IMR-90 (cell line): Measurements from ENCODE around the gene TMOD1. TPM values are rescaled to one million over a fixed set of nuclear protein-coding genes. Genes with fewer than 3 reads are reported as not detected.

Experiments used
- ATAC-seq: fragments of 200-7000 bp; cut with Tn5 transposase; 2 replicates; pipeline ENCODE4 v1.9.1; 2020; ENCODE audit warnings: low read depth, mild to moderate bottlenecking, moderate library complexity
- BruUV-seq: library from RNA; stranded (reverse); fragments of 400-500 nt; replicated peaks from 2 replicates; lab custom pipeline; 2021; lab: Mats Ljungman, UMichigan
- CTCF ChIA-PET: fragments of 300-600 bp; formaldehyde crosslinking; extraction: SDS; loops from one replicate; lab custom pipeline; 2021; ENCODE audit warnings: antibody characterized with exemption; lab: Yijun Ruan, JAX
- POLR2A ChIA-PET: fragments of 300-600 bp; sonication (Branson Sonifier 250); formaldehyde crosslinking; loops from one replicate; lab custom pipeline; 2022; ENCODE audit warnings: antibody characterized with exemption; ENCODE audit not compliant: unreplicated experiment; lab: Charles Lee
- DNase-seq: peaks from one replicate; pipeline ENCODE4 v3.0.0; 2013
- H2AFZ ChIP-seq: replicated peaks from 2 replicates; pipeline ENCODE3; 2013; ENCODE audit warnings: low read length, mild to moderate bottlenecking; ENCODE audit not compliant: poor library complexity
- H2AK5ac ChIP-seq: 2 replicates; pipeline ENCODE4 v1.6.1; 2013; ENCODE audit warnings: low read depth, low read length, inconsistent platforms
- H2AK9ac ChIP-seq: replicated peaks from 2 replicates; pipeline ENCODE3; 2013; ENCODE audit warnings: mild to moderate bottlenecking, low read depth, low read length, moderate library complexity; ENCODE audit not compliant: poor library complexity
- H2BK120ac ChIP-seq: 2 replicates; pipeline ENCODE4 v1.6.1; 2013; ENCODE audit warnings: low read depth, low read length, inconsistent platforms
- H2BK15ac ChIP-seq: 3 replicates; pipeline ENCODE4 v1.6.1; 2013; ENCODE audit warnings: low read depth, low read length, inconsistent platforms
- H2BK20ac ChIP-seq: 2 replicates; pipeline ENCODE4 v1.6.1; 2013; ENCODE audit warnings: low read depth, mild to moderate bottlenecking, inconsistent platforms, low read length, moderate library complexity
- H2BK5ac ChIP-seq: 2 replicates; pipeline ENCODE4 v1.6.1; 2013; ENCODE audit warnings: mild to moderate bottlenecking, low read depth, low read length, inconsistent platforms; ENCODE audit not compliant: poor library complexity, severe bottlenecking
- H3K14ac ChIP-seq: replicated peaks from 2 replicates; pipeline ENCODE4 v1.6.1; 2013; ENCODE audit warnings: low read depth, low read length, inconsistent platforms
- H3K18ac ChIP-seq: 2 replicates; pipeline ENCODE4 v1.6.1; 2013; ENCODE audit warnings: low read depth, low read length, control low read depth
- H3K23ac ChIP-seq: 2 replicates; pipeline ENCODE4 v1.6.1; 2013; ENCODE audit warnings: low read depth, low read length, inconsistent platforms
- H3K27ac ChIP-seq: 2 replicates; pipeline ENCODE4 v1.5.1; 2013; ENCODE audit warnings: mild to moderate bottlenecking, control low read depth, low read length; ENCODE audit not compliant: insufficient read depth
- H3K27me3 ChIP-seq: 2 replicates; pipeline ENCODE4 v1.6.1; 2013; ENCODE audit warnings: low read length; ENCODE audit not compliant: control insufficient read depth, insufficient read depth
- H3K36me3 ChIP-seq: 2 replicates; pipeline ENCODE4 v1.6.1; 2013; ENCODE audit warnings: low read length, mixed read lengths; ENCODE audit not compliant: control insufficient read depth, insufficient read depth
- H3K4ac ChIP-seq: 2 replicates; pipeline ENCODE4 v1.6.1; 2013; ENCODE audit warnings: low read depth, low read length, inconsistent platforms
- H3K4me1 ChIP-seq: 2 replicates; pipeline ENCODE4 v1.6.1; 2013; ENCODE audit warnings: low read length, mixed read lengths; ENCODE audit not compliant: control insufficient read depth, insufficient read depth
- H3K4me2 ChIP-seq: 2 replicates; pipeline ENCODE4 v1.6.1; 2013; ENCODE audit warnings: low read depth, mild to moderate bottlenecking, control low read depth, low read length, moderate library complexity
- H3K4me3 ChIP-seq: 2 replicates; pipeline ENCODE4 v1.5.1; 2013; ENCODE audit warnings: low read depth, mild to moderate bottlenecking, control low read depth, low read length, moderate library complexity; ENCODE audit not compliant: insufficient read depth
- H3K56ac ChIP-seq: 2 replicates; pipeline ENCODE4 v1.6.1; 2013; ENCODE audit warnings: low read length, inconsistent platforms; ENCODE audit not compliant: insufficient read depth; ENCODE audit errors: extremely low read depth
- H3K79me1 ChIP-seq, 2 experiments: 2 replicates each; pipeline ENCODE4 v1.6.1; 2013; ENCODE audit warnings: low read length in 2 of 2, inconsistent platforms in 1 of 2, low read depth in 1 of 2
- H3K9ac ChIP-seq: 2 replicates; pipeline ENCODE4 v1.6.1; 2013; ENCODE audit warnings: low read depth, low read length, control low read depth
- H3K9me1 ChIP-seq: 2 replicates; pipeline ENCODE4 v1.6.1; 2013; ENCODE audit warnings: low read length, inconsistent platforms; ENCODE audit not compliant: insufficient read depth
- H3K9me3 ChIP-seq: 2 replicates; pipeline ENCODE4 v1.6.1; 2013; ENCODE audit warnings: low read length; ENCODE audit not compliant: control insufficient read depth, insufficient read depth
- H4K20me1 ChIP-seq: 2 replicates; pipeline ENCODE4 v1.6.1; 2013; ENCODE audit warnings: low read length, inconsistent platforms; ENCODE audit not compliant: insufficient read depth
- H4K5ac ChIP-seq: 2 replicates; pipeline ENCODE4 v1.6.1; 2013; ENCODE audit warnings: mild to moderate bottlenecking, low read depth, low read length, control low read depth
- H4K8ac ChIP-seq, 2 experiments: 2 replicates each; pipeline ENCODE4 v1.6.1; 2013; ENCODE audit warnings: low read depth in 2 of 2, low read length in 2 of 2, control low read depth in 1 of 2, inconsistent platforms in 1 of 2
- H4K91ac ChIP-seq: 2 replicates; pipeline ENCODE4 v1.6.1; 2013; ENCODE audit warnings: low read depth, low read length, inconsistent platforms; ENCODE audit not compliant: insufficient read depth
- RCOR1 ChIP-seq: IDR thresholded peaks from 2 replicates; pipeline ENCODE4 v1.6.1; 2012; ENCODE audit warnings: mild to moderate bottlenecking, low read length, improper control_type of control experiment; ENCODE audit not compliant: insufficient replicate concordance
- WGBS, 2 experiments: methylation state at CpG; one replicate each; pipeline versions ENCODE4 v1.1.5 to v1.1.7; 2013; ENCODE audit warnings: missing lambda C conversion rate in 2 of 2; ENCODE audit not compliant: insufficient read length in 1 of 2; ENCODE audit errors: extremely low coverage in 2 of 2; 5-methylcytosine and 5-hydroxymethylcytosine counted together
- dilution Hi-C: fragments of 300-500 bp; cut with HindIII; formaldehyde crosslinking; loops from one replicate; pipeline ENCODE4 v1.14.3; 2018; ENCODE audit warnings: low sequenced_read_pairs; ENCODE audit not compliant: unreplicated experiment
- in situ Hi-C: fragments of 300-500 bp; cut with MboI; formaldehyde crosslinking; loops from 3 replicates; pipeline ENCODE4 v1.14.3; 2019; ENCODE audit warnings: low sequenced_read_pairs, inconsistent platforms, mixed read lengths
- intact Hi-C: fragments of 100-400 bp; cut with micrococcal nuclease; formaldehyde crosslinking; loops from 2 replicates; pipeline ENCODE4 v1.10.0; 2022
- polyA plus RNA-seq, 3 experiments: library from polyadenylated mRNA; depleted of rRNA; stranded (reverse); fragments of >200 nt; gene quantifications; 2 replicates each; pipeline ENCODE4 v1.2.3, GENCODE V29; 2012; ENCODE audit warnings: low replicate concordance in 1 of 3
- total RNA-seq: library from RNA; depleted of rRNA; stranded (reverse); fragments of >200 nt; gene quantifications from 2 replicates; pipeline ENCODE4 v1.2.3, GENCODE V29; 2012

TMOD1 gene
- total and polyA plus RNA-seq, 2 of the 4 experiments (the other 2 are of a cell fraction) = 0.18 to 0.38 TPM

GRCh38 chr9:97487861-97488260 lies 13.6 kb upstream of the TMOD1 start:
- dilution Hi-C loops = no loop called here
- POLR2A ChIA-PET = no interaction called here

More at GRCh38 chr9:97487861-97488260, 13.6 kb upstream of the TMOD1 start:
- Histone ChIP-seq H3K9ac (no peak overlapping the region), H3K18ac (no peak overlapping the region), H4K8ac (no peak overlapping the region), H2BK5ac (no peak overlapping the region), H4K91ac (no peak overlapping the region), H2AFZ (no peak overlapping the region), H3K4me2 (no peak overlapping the region), H4K20me1 (no peaks in the 10 kb centered on the region), H3K23ac (no peak overlapping the region), H2BK20ac (no peak overlapping the region), H2AK9ac (no peak overlapping the region), H3K56ac (no peak overlapping the region), H3K27me3 (no peaks in the 10 kb centered on the region), H2BK15ac (no peak overlapping the region), H3K4me3 (no peak overlapping the region), H3K9me3 (peaks cover 5% of the 10 kb centered on the region), H2AK5ac (no peak overlapping the region), H3K4me1 (peaks cover 8% of the 10 kb centered on the region), H4K5ac (no peak overlapping the region), H3K9me1 (no peaks in the 10 kb centered on the region; the same call in 1 of the 2 replicates), H3K14ac (no peak overlapping the region), H3K27ac (no peak overlapping the region), H3K79me1 (no peaks in the 10 kb centered on the region), H3K4ac (no peak overlapping the region), H3K36me3 (peaks cover 4% of the 10 kb centered on the region), H2BK120ac (no peak overlapping the region)
- in situ Hi-C loops = no loop called here
- BruUV-seq = no TSS peak
- no peak for DNase-seq
- TF ChIP-seq RCOR1 = no peak
- WGBS, 2 experiments = no CpG with 5 or more reads among the region's 1 CpG
- intact Hi-C loops = no loop called here
- CTCF ChIA-PET = interaction anchor here (1.4 to 2.4 kb wide), 5 partner anchors 8 to 111 kb away, joined by 5 to 8 read pairs (median 6); partner anchors contain the start of gene TMOD1
- ATAC-seq = no peak
